HCT116 (cell line): ENCODE results near the gene CPS1. TPM values are rescaled to one million over a fixed set of nuclear protein-coding genes. Genes with fewer than 3 reads are reported as not detected.

Source experiments
- ATAC-seq: fragments of 200-7000 bp; cut with Tn5 transposase; 2 replicates; pipeline ENCODE4 v1.9.1; 2020; ENCODE audit warnings: mild to moderate bottlenecking, moderate library complexity
- BruUV-seq: library from RNA; stranded (reverse); fragments of 400-500 nt; replicated peaks from 2 replicates; lab custom pipeline; 2021; lab: Mats Ljungman, UMichigan
- CTCF ChIA-PET: fragments of 300-600 bp; sonication (Branson Sonifier 250); formaldehyde crosslinking; loops from one replicate; lab custom pipeline; 2021; ENCODE audit warnings: antibody characterized with exemption; lab: Charles Lee
- POLR2A ChIA-PET: fragments of 300-600, 350-600 bp; sonication (Branson Sonifier 250); formaldehyde crosslinking; loops from one replicate; lab custom pipeline; 2021; ENCODE audit warnings: antibody characterized with exemption; lab: Charles Lee
- RAD21 ChIA-PET, 2 experiments: fragments of 300-600 bp; sonication (Branson Sonifier 250); formaldehyde crosslinking; loops; one replicate each; lab custom pipeline; 2023; ENCODE audit warnings: low total read pairs in 2 of 2; ENCODE audit not compliant: uncharacterized antibody in 2 of 2, unreplicated experiment in 2 of 2, low non-redundant PET in 1 of 2; lab: Charles Lee
- DNase-seq: peaks from one replicate; pipeline ENCODE4 v3.0.0-alpha.2; 2010; ENCODE audit warnings: low read depth, low spot score
- H2AFZ ChIP-seq: fragments of 200-600 bp; shearing (Covaris generic), sonication (generic); 2 replicates; pipeline ENCODE4 v1.6.1; 2017; ENCODE audit warnings: low read depth, mixed run types, mixed read lengths, antibody characterized with exemption, low read length; ENCODE audit not compliant: poor library complexity, severe bottlenecking
- H3K27ac ChIP-seq: 2 replicates; pipeline ENCODE4 v1.5.1; 2012; ENCODE audit warnings: low read depth, low read length
- H3K27me3 ChIP-seq: fragments of 200-600 bp; sonication (generic); 2 replicates; pipeline ENCODE4 v1.6.1; 2016; ENCODE audit warnings: mixed run types, low read length, mixed read lengths; ENCODE audit not compliant: insufficient read depth
- H3K36me3 ChIP-seq, 2 experiments: fragments of 200-500 bp in 1 of 2; fragments of 200-600 bp in 1 of 2; sonication (Bioruptor generic) in 1 of 2; sonication (generic) in 1 of 2; 2 replicates each; pipeline versions ENCODE4 v1.5.1 to v1.6.1; 2014 to 2016; ENCODE audit warnings: low read length in 2 of 2, inconsistent platforms in 1 of 2, mixed read lengths in 1 of 2, mixed run types in 1 of 2; ENCODE audit not compliant: insufficient read depth in 2 of 2, control insufficient read depth in 1 of 2
- H3K4me1 ChIP-seq, 2 experiments: fragments of 200-600 bp in 1 of 2; sonication (generic) in 1 of 2; 2 replicates each; pipeline versions ENCODE4 v1.5.1 to v1.6.1; 2012 to 2017; ENCODE audit warnings: low read length in 2 of 2, inconsistent platforms in 1 of 2, mild to moderate bottlenecking in 1 of 2, mixed read lengths in 1 of 2, mixed run types in 1 of 2, moderate library complexity in 1 of 2; ENCODE audit not compliant: insufficient read depth in 2 of 2, control insufficient read depth in 1 of 2
- H3K4me2 ChIP-seq: fragments of 200-600 bp; sonication (generic); 2 replicates; pipeline ENCODE4 v1.6.1; 2017; ENCODE audit warnings: mixed run types, low read length, mixed read lengths
- H3K4me3 ChIP-seq, 2 experiments: fragments of 200-600 bp in 1 of 2; sonication (generic) in 1 of 2; replicated peaks in 1 of 2; 2 replicates each; pipeline ENCODE4 v1.5.1; 2011 to 2016; ENCODE audit warnings: low read length in 2 of 2, control low read depth in 1 of 2, low read depth in 1 of 2, mild to moderate bottlenecking in 1 of 2, mixed read lengths in 1 of 2, mixed run types in 1 of 2
- H3K79me2 ChIP-seq: fragments of 200-600 bp; sonication (generic); 2 replicates; pipeline ENCODE4 v1.6.1; 2017; ENCODE audit warnings: mild to moderate bottlenecking, mixed run types, low read length, moderate library complexity, mixed read lengths; ENCODE audit not compliant: insufficient read depth
- H3K9ac ChIP-seq: fragments of 200-600 bp; sonication (generic); 2 replicates; pipeline ENCODE4 v1.6.1; 2016; ENCODE audit warnings: low read length, mixed read lengths
- H3K9me2 ChIP-seq: fragments of 200-600 bp; sonication (generic), shearing (Covaris generic); 2 replicates; pipeline ENCODE4 v1.6.1; 2017; ENCODE audit warnings: mixed run types, mild to moderate bottlenecking, moderate library complexity; ENCODE audit not compliant: insufficient read depth
- H3K9me3 ChIP-seq, 2 experiments: fragments of 200-500 bp in 1 of 2; fragments of 200-600 bp in 1 of 2; sonication (Bioruptor generic) in 1 of 2; sonication (generic) in 1 of 2; 2 replicates each; pipeline ENCODE4 v1.6.1; 2014 to 2017; ENCODE audit warnings: low read length in 2 of 2, mixed read lengths in 2 of 2, inconsistent platforms in 1 of 2, low read depth in 1 of 2, mild to moderate bottlenecking in 1 of 2, mixed run types in 1 of 2, moderate library complexity in 1 of 2; ENCODE audit not compliant: control insufficient read depth in 1 of 2, insufficient read depth in 1 of 2
- H4K20me1 ChIP-seq: fragments of 200-600 bp; sonication (generic), shearing (Covaris generic); 2 replicates; pipeline ENCODE4 v1.6.1; 2017; ENCODE audit warnings: mixed run types, mild to moderate bottlenecking, moderate library complexity; ENCODE audit not compliant: insufficient read depth
- ELF1 ChIP-seq: IDR thresholded peaks from 2 replicates; pipeline ENCODE4 v1.6.1; 2012; ENCODE audit warnings: low read depth, borderline replicate concordance
- EZH2 ChIP-seq: fragments of 200-600 bp; sonication (generic); IDR thresholded peaks from 2 replicates; pipeline ENCODE4 v1.6.1; 2017; ENCODE audit warnings: antibody characterized with exemption, mixed run types
- EZH2phosphoT487 ChIP-seq: fragments of 200-600 bp; IDR thresholded peaks from 2 replicates; pipeline ENCODE4 v1.6.1; 2018; ENCODE audit warnings: antibody characterized with exemption, borderline replicate concordance
- FOSL1 ChIP-seq: IDR thresholded peaks from 2 replicates; pipeline ENCODE4 v1.6.1; 2012; ENCODE audit warnings: low read depth
- JUND ChIP-seq: IDR thresholded peaks from 2 replicates; pipeline ENCODE4 v1.6.1; 2012
- MAX ChIP-seq: IDR thresholded peaks from 2 replicates; pipeline ENCODE4 v1.6.1; 2012
- POLR2A ChIP-seq: IDR thresholded peaks from 2 replicates; pipeline ENCODE4 v1.7.0; 2011; ENCODE audit warnings: borderline replicate concordance; ENCODE audit not compliant: insufficient read depth, insufficient read length; ENCODE audit errors: extremely low read depth
- RAD21 ChIP-seq: IDR thresholded peaks from 2 replicates; pipeline ENCODE4 v1.6.1; 2012; ENCODE audit warnings: low read depth, mild to moderate bottlenecking
- SP1 ChIP-seq: IDR thresholded peaks from 2 replicates; pipeline ENCODE4 v1.6.1; 2012; ENCODE audit warnings: low read depth
- SRF ChIP-seq: IDR thresholded peaks from 2 replicates; pipeline ENCODE4 v1.6.1; 2012; ENCODE audit warnings: low read depth
- TCF7L2 ChIP-seq: IDR thresholded peaks from 2 replicates; pipeline ENCODE4 v1.7.0; 2011; ENCODE audit warnings: borderline replicate concordance, inconsistent platforms; ENCODE audit not compliant: insufficient read depth, insufficient read length; ENCODE audit errors: extremely low read depth
- ZBTB33 ChIP-seq: IDR thresholded peaks from 2 replicates; pipeline ENCODE4 v1.6.1; 2011; ENCODE audit warnings: mild to moderate bottlenecking, low read length, moderate library complexity; ENCODE audit not compliant: insufficient replicate concordance; ENCODE audit errors: extremely low read depth
- ZFX ChIP-seq: fragments of 450-650 bp; IDR thresholded peaks from 2 replicates; pipeline ENCODE4 v1.6.1; 2017
- ZNF274 ChIP-seq: fragments of 200-500 bp; sonication (Bioruptor generic); IDR thresholded peaks from 2 replicates; pipeline ENCODE4 v1.6.1; 2014; ENCODE audit warnings: mild to moderate bottlenecking, low read depth, low read length, inconsistent platforms
- intact Hi-C: fragments of 100-400 bp; cut with micrococcal nuclease; formaldehyde crosslinking; loops from 2 replicates; pipeline ENCODE4 v1.10.0; 2022
- total RNA-seq: library from RNA; stranded (reverse); gene quantifications from one replicate; pipeline ENCODE4 v1.2.1, GENCODE V29; 2021; ENCODE audit not compliant: unreplicated experiment

Gene CPS1
- total RNA-seq, 1 experiment from 2014 or later: 37.5 TPM

- no peak for TF ChIP-seq EZH2
- no peak for TF ChIP-seq MAX
- no peak for TF ChIP-seq SP1
- no peak for TF ChIP-seq ELF1
- TF ChIP-seq POLR2A: no peak
- Histone ChIP-seq H3K9me2 (no peaks in the 10 kb centered on the region), H3K4me3 (no peak overlapping the region), H3K27ac (no peak overlapping the region), H3K9ac (no peak overlapping the region), H3K36me3 (no peaks in the 10 kb centered on the region), H3K79me2 (no peaks in the 10 kb centered on the region), H3K9me3 (no peaks in the 10 kb centered on the region), H2AFZ (no peak overlapping the region), H3K4me2 (no peak overlapping the region), H4K20me1 (no peaks in the 10 kb centered on the region), H3K27me3 (no peaks in the 10 kb centered on the region), H3K4me1 (no peaks in the 10 kb centered on the region)
- CTCF ChIA-PET: no interaction called here
- no TSS peak for BruUV-seq
- POLR2A ChIA-PET: no interaction called here
- RAD21 ChIA-PET: no interaction called here
- ATAC-seq (no peak), DNase-seq (no peak)
- intact Hi-C loops: no loop called here
These were observed 97.7 kb downstream of the CPS1 start for GRCh38 chr2:210654091-210654490.

GRCh38 chr2:210655229-210655975 is 99.0 kb downstream of the CPS1 start:
- Histone ChIP-seq H3K4me1 (no peaks in the 10 kb centered on the region), H3K79me2 (no peaks in the 10 kb centered on the region), H2AFZ (no peak overlapping the region), H3K9me3 (peaks cover 0 to 9% of the 10 kb centered on the region in 2 experiments; a peak in 1 of 4 replicates), H4K20me1 (no peaks in the 10 kb centered on the region), H3K9ac (no peak overlapping the region), H3K27me3 (no peaks in the 10 kb centered on the region), H3K4me2 (no peak overlapping the region), H3K4me3 (no peak overlapping the region), H3K9me2 (no peaks in the 10 kb centered on the region), H3K36me3 (no peaks in the 10 kb centered on the region), H3K27ac (no peak overlapping the region)
- TF ChIP-seq EZH2phosphoT487 (no peak), FOSL1 (no peak), TCF7L2 (no peak), RAD21 (no peak), ZBTB33 (no peak), MAX (no peak), SRF (no peak), JUND (no peak), ZFX (no peak), ZNF274 (no peak)
- ChIA-PET POLR2A (no interaction called here), CTCF (no interaction called here), RAD21 (no interaction called here)
- BruUV-seq: no TSS peak
- no peak for DNase-seq
- no peak for ATAC-seq
- intact Hi-C loops: no loop called here
